HG03280 (cell line): ENCODE data around the gene MANSC1.

Source experiments
- ATAC-seq: cut with Tn5 transposase; IDR thresholded peaks from one replicate; pipeline ENCODE4 v1.9.1; 2021; ENCODE audit warnings: mild to moderate bottlenecking, moderate library complexity; ENCODE audit not compliant: unreplicated experiment

Gene MANSC1

DNA sequence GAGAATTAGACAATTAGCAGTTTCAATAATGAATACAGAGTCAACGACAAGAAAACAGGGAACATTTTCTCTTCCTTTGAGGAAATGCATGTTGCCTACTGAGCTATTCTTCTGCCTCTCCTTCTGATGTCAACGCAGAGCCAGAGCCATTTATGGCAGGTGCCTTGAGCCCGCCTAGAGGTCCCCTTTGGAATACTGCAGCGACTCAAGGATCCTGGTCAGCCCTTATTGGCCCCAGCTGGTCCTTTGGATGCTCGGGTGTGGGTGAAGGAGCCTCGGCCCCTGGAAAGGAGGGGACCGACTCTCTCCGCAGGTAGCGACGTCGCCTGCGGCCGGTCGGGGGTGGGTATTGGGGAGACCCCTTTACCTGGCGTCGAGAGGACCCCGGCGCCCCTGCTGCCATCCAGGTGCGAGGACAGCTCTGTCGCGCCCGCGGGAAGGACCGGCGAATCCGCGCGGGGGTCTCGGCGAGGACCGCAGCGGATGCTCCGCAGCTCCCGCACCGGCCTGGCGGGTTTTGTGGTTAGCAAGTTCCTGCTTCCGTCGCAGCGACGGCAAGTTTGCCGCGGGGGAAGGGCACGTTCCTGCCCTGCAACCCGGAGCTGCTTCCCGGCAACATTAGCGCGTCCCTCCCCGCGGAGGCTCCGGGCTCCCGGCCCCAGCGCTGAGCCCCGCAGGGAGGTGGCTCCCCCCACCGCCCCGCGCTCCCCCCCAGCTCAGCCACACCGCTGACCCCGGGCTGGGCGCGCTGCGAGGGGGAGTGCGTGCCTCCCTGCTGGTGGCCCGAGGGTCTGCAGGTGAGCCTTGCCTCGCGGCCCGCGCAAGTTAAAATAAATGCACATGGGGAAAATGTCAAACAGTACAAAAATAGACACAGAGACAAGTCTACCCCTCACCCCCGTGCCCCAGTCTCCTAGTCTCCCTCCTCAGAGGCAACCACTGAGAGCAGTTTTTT, at the start of gene MANSC1:
Gene MANSC1, minus strand, starts transcription at position 532 of the 955 bp plus-strand sequence. CDS start 6,928 bp downstream, outside the sequence.
- no peak for ATAC-seq

DNA sequence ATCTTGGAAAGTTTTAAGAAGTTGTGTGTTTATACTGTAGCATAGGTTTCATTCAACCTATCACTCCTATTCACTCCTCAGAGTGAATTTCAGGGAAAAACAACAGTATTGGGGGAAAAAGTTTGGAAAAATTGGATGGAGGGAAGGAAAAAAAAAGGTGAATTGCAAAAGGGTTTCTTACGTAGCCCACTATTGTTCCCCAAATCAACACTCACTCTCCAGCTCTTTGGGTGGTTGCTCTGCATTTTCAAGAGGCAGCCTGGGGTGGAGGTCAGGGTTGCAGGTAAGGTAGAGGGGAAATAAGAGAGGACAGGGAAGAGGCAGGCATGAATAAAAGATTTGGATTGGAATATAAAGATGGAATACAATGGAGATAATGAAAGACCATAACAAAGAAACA, 49.1 kb upstream of the MANSC1 start:
- ATAC-seq, result no peak

DNA sequence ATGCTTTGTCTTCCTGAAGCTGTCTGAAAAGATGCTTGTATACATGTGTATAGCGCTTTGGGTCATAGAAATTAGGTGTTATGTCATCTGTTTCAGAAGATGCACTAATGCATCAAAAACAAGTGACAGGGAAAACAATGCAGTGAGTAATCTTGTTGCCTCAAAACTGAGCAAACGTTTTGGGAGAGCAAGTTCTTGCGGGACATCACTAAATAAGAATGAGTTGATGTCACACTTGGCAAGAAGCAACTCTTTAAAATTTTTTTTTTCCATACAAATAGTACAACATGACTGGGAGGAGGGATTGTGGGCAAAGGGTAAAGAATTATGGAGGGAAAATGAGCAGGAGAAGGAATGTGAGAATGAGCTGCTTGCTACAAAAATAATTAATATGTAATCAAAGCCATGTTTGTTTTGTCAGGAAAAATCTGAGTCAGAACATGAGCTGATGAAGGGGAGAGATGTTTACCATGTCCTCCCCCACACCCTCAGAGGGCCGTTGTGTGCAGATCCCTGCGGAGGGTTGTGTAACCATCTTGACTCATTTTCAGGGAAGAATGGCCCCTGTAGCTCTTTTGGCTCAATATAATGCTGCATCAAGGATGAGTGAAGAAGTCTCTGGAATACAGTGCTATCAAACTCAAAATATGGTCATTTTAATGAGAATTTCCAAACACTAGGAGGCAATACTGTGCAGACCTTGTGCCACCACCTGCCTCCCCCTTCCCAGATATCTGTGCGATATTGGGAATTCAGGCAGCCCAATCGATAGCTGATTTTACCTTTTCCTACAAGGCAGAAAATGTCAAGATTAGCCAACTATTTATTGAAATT, 48.2 kb upstream of the MANSC1 start:
- ATAC-seq, result no peak

DNA sequence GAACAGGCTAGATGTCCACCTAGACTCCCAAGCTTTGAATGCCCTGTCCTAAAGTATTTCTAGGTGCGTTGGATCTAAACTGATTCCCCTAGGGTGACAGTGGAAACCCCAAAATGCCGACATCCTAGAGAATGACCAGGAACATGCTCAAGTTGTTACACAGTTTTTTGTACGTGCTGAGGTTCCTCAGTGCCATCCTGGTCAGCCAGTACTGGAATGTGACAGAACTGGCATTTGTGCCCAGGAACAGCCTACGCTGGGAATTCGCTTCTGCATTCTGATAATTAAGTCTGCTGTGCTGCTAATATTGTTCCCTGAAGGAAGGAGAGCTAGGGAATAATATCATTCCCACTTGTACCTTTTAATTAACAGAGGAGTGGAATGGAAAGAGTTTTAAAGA, 47.1 kb upstream of the MANSC1 start:
- no peak for ATAC-seq

DNA sequence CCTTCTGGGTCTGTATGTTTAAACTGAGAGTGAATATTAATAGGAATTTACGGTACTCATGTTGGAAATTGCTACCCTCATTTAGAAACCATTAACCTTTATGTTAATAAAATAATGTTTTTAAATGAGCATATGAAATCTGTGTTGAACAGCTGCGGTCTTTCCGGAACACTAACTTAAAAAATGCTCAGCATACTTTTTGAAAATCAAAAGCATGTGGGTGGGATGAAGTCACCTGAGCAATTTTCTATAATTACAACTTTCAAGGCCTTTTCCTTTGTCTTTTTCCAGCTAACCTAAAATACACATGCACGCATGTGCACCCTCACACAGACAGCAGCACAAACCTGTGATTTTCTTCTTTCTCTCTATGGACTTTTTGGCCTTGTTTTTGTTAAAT, 46.7 kb upstream of the MANSC1 start:
- ATAC-seq, result no peak

DNA sequence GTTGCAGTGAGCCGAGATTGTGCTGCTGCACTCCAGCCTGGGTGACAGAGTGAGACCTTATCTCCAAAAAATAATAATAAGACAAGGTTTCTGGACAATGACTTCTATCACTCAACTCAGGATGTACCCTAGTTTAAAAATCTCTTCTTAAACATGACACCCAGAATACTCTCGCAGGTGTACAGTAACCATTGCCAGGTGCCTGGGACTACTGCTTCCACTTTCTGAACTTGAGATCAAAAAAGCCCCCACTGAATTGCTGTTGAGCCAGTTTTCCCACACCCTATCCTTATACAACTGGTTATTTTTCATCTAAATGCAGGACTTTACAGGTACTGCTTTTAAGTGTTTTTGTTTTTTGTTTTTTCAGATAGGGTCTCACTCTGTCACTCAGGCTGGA, 43.1 kb upstream of the MANSC1 start:
- ATAC-seq, result no peak

DNA sequence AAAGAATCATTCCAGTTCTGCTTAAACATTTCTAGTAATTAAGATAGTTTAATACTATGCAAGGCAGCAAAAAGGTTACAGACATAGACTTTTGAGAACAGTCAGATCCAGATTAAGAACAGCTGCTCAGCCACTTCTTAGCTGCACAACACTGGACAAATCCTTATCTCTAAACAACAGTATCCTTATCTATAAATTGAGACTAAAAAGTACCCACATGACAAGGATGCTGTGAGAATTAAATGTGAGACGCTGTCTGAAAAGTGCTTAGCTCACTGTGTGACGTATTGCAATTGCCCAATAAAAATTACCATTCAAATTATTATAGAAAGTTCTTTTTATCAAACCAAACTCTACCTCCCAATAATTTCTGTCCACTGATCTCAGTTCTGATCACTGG, 42.4 kb upstream of the MANSC1 start:
- ATAC-seq, result no peak

DNA sequence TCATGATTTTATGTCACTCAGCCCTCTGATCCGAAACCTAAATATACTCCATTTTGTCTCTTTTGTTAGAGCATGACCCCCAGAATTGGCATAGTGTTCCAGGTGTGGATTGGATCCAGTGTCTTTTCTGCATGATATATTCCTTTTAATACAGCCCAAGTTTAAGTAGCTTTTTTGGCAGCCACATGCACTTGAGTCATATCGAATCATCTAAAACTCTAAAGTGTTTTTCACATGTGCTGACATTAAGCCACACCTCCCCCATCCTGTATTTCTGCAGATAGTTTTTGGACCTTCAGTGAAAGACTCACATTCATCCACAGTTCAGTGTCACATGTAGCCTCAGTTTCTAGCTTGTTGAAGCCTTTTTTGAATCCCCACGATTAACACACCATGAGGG, 37.5 kb upstream of the MANSC1 start:
- ATAC-seq, result no peak

DNA sequence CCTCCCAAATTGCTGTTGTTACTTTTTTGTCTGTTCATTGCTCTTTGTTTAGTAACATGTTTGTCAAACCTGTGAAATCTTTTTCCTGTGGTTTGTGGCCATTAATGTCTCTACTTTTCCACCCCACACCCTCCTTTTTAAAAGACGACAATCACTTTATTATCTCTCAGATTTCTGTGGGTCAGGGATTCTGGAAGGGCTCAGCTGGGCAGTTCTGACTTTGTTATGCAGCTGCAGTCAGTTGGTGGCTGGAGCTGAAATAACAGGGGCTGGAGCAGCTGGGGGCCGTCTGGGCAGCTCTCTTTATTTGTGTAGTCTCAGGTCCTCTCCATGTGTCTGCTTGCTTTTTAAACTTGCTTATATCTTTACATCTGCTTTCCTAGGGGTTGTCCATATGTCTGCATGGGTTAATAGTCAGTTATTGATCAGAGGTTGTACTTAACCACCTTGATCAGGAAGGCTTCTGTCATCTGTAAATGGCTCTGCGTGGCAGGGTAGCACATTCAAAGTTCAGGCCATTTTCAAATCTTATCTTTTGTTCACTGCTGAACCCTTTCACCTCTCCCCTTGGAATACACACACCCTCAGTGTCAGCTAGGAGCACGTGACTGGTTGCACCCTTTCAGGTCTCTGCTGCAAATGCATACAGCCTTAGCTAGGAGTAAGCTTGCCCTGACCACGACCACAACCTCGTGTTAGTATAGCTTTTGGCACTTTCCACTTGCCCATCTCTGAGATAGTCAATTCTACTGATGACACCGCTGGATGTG, 34.7 kb upstream of the MANSC1 start:
- no peak for ATAC-seq

DNA sequence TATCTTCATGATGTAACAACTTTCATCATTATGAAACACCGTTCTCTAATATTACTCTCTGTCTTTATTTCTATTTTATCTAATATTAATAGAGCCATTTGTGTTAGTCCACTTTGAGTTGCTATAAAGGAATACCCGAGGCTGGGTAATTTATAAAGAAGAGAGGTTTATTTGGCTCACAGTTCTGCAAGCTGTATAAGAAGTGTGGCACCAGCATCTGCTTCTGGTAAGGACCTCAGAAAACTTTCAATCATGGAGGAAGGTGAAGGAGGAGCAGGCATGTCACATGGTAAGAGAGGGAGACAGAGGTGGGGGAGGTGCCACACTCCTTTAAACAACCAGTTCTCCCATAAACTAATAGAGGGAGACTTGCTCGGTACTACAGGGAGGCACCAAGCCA, 31.9 kb upstream of the MANSC1 start:
- ATAC-seq, result no peak

DNA sequence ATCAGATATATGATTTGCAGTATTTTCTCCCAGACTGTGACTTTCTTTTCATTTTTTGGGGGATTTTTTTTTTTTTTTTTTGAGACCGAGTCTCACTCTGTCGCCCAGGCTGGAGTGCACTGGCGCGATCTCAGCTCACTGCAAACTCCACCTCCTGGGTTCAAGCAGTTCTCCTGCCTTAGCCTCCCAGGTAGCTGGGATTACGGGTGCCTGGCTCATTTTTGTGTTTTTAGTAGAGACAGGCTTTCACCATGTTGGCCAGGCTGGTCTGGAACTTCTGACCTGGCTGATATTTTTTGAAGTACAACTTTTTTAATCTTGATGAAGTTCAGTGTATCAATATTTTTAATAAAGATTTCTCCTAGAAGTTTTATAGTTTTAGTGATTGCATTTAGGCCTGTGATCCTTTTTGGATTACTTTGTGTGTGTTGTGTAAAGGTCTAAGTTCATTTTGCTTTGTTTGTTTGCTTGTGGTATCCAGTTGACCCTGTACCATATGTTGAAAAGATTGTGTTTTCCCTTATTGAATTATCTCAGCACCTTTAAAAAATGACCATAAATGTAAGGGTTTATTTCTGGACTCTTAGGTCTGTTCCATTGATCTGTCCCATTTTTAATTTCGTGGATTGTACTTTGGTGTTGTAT, 31.0 kb upstream of the MANSC1 start:
- no peak for ATAC-seq

DNA sequence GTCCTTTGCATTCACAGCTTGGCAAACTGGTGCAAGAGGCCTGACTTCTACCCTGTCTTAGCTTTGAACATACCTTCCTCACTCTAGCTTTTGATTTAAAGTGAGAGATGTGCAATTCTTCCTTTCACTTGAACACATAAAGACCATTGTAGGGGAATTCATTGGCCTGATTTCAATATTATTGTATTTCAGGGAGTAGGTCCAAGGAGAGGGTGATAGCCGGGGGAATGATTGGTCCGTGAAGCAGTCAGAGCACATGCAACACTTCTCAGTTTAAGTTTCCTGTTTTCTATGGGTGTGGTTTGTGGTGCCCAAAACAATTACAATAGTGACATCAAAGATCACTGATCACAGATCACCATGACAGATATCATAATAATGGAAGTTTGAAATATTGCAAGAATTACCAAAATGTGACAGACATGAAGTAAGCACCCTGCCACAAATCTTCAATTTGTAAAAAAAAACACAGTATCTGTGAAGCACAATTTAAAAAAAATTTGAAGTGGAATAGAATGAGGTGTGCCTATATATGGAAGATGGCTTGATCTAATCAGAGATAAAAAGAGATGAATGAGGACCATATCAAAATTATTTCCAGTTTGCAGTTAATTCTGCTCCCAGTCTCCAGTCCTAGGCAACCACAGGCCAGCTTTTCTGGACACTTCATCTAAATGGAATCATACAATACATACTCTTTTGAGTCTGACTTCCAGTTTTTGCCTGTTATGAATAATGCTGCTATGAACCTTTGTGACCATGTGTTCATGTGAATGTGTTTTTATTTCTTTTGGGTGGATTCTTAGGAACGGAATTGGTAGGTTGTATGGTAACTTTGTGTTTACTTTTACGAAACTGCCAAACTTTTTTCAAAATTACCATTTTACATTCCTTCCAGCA, 30.0 kb upstream of the MANSC1 start:
- peak; percentile 60 for ATAC-seq

DNA sequence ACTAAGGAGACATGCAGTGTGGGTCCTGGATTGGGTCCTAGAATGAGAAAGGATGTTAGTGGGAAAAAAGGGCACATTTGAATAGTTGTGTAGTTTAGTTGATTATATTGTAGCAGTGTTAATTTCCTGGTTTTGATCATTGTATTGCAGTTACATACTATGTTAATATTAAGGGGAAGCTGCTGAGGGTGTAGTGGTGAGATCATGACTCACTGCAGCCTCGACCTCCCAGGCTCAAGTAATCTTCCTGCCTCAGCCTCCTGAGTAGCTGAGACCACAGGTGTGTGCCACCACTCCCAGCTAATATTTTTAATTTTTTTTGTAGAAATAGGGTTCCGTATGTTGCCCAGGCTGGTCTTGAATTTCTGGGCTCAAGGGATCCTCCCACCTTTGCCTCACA, 28.6 kb upstream of the MANSC1 start:
- no peak for ATAC-seq

DNA sequence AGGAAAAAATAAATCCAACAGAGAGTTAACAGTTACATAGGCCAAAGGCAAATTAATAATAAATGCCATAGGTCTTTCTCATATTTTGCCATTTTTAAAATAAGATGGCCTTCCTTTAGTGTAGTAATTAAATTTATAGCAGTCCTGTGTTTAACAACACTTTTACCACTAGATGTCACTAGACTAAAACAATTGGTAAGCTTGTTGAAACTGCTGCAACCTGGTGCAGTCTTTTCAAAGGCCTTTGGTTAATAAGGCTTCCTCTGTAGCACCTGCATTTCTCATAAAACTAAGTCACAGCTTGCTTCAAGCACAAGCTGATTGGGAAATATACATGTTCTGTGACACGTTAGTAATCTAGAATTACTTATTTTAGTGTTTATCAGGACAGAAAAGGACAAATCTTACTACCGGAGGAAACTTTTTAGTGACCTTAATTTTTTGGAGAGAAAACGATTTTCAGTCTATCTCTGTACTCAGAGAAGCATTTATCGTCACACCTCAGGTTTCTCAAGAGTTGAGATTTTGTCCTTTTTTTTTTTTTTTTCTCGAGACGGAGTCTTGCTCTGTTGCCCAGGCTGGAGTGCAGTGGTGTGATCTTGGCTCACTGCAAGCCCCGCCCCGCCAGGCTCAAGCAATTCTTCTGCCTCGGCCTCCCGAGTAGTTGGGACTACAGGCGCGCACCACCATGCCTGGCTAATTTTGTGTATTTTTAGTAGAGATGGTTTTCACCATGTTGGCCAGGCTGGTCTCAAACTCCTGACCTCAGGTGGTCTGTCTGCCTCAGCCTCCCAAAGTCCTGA, 26.8 kb upstream of the MANSC1 start:
- peak; percentile 64 for ATAC-seq

DNA sequence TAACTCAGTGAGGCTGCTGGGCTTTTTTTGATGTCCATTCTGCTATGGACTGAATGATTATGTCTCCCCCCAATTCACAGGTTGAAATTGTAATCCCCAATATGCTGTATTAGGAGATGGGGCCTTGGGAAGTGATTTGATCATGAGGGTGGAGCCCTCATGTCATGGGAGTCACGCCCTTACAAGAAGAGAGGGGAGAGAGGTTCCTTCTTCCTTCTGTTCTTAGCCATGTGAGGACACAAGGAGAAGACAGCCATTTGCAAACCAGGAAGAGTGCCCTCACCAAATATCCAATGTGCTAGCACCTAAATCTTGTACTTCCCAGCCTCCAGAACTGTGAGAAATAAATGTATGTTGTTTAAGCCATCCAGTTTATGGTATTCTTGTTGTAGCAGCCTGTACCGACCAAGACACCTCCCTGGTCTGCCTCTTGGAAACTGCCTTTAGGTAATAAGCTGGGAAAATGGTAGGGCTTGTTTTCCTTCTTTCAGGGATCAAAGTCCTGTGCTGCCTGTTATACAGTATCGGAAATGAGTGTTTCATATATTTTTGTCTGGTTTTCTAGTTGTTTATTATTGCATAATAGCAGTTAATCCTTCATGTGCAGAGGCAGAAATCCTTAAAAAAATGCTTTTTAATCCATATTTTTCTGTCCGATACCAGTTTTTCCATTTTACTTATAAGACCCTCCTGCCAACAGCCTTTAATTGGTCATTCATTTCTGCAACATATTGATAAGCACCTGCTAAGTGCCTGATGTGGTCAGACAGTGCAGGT, 23.1 kb upstream of the MANSC1 start:
- ATAC-seq, result no peak

DNA sequence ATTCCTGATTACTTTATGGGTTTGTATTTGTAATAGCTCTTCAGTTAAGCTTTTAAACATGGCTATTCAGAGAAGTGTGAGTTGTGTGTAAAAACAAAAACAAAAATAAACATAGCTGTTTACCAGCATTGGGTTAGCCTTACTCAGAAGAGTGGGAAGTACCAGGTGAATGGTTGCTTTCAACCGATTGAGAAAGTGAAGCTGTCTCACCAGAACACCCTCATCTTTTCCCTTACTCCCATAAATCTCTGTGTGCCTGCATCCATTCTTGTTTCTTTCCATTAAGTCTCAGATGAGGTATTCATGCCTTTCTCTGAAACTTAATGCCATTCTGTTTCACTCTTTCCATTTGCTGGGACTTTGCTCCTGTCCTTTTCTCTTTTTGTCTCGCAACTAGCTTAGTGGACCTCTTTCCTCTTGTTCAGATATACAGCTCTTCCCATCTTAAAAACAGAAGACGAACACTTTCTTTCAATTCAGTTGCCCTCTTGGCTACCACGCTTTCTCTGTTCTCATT, 17.5 kb upstream of the MANSC1 start:
- no peak for ATAC-seq

DNA sequence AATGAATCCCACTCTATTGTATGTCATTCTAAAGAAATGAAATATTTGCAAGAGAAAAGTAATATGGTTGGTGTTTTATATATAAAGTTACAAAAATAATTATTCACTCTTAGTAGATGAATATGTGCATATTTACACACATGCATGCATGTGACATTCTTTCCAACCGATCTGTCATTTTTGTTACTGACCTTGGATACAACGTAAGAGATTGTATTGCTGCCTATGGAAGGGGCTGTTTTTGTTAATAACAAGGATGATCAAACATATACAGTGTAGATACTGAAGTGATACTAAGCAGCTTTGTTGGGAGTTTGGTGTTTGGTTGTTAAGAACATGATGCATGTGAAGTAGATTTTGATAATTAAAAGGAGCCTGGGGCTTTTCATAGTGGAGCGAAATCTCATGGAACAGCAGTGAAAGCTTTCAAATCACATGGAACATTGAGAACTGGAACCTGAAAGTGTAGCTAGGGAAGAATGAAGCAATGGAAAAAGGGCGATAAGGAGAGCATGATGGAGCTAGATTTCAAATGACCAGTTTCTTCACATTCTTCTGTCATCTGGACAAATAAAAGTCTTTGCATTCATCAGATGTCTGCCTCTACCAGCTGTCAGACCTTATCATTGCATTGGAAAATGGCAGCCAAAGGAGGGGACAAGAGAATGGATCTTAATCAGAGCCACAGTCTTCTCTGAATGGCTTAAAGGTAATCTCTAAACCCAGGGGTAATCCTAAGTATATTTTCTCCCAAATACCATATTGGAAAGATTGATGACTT, 16.8 kb upstream of the MANSC1 start:
- no peak for ATAC-seq
